Measurements from ENCODE around the gene EIF1AX.
"Not testable (repeated sequence)": the region's sequence is repeated elsewhere in the genome, so short reads cannot be mapped to it uniquely, and the experiment has no call there.

Gene EIF1AX

GRCh38 chrX:20141281-20142220 is at the start of gene EIF1AX:
TSS of gene EIF1AX (minus strand) at chrX:20141838. CDS start at chrX:20141640, 198 bp downstream.
- in situ Hi-C loops (cut with MboI; ENCODE audit: low sequenced_read_pairs): no loop called here

- in situ Hi-C loops (cut with MboI; ENCODE audit: low sequenced_read_pairs): no loop called here
Measured at GRCh38 chrX:20189171-20189570, 47.5 kb upstream of the EIF1AX start.

DNA sequence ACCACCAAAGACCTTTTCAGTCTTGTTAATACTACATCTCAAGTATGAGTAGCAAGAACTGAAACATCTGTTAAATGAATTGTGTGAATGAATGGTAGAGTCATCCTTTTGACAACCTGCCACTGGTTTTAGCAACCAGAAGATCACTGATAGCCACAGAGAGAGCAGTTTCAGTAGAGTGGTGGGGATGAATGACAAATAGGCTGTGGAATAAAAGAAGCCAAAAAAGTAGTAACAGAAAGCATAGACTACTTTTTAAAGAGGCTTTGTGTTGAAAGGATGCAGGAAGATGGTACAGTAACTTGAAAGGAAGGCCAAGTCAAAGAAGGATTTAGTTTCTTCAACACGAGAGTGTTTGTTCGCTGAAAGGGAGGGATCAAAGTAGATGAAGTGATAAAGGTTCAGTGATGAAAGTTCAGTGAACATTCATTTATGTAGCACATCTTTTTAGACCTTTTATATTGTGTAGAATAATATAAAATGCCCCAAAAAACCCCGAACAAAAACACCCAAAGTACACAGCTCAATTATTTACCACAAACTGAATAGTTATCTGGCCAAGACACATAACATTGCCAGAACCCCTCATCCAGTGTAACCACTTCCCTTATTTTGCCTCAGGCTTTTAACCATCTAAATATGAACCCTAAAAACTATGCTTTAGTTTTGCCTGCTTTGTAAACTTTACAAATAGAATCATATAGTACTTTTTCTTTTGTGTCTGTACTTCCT is 40.1 kb upstream of the EIF1AX start:
- in situ Hi-C loops (cut with MboI; ENCODE audit: low sequenced_read_pairs): no loop called here

DNA sequence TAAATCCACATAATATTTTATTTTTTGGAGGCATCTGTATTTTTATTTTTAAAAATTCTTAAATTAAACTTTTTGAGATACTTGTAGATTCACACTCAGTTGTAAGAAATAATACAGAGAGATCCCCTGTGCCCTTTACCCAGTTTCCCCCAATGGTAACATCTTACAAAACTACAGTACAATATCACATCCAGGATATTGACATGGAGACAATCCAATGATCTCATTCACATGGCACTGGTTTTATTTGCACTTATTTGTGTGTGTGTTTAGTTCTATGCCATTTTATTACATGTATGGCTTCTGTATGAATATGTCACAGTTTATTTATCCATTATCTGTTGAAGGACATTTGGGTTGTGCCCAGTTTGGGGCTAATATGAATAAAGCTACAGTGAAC is 35.5 kb upstream of the EIF1AX start:
- in situ Hi-C loops (cut with MboI; ENCODE audit: low sequenced_read_pairs): no loop called here

DNA sequence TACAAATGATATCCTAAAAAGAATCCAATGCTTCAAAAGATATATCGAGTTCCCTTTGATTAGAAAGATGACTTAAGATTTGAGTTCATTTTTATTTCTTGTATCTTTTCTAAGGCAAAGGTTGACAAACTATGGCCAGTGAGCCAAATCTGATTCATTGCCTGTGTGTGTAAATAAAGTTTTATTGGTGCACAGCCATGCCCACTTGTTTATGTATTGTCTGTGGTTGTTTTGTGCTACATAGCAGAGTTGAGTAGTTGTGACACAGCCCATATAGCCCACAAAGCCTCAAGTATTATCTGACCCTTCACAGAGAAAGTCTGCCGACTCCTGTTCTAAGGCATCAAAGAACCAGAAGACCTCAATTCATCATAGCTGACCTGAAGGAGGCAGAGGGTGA is 32.2 kb upstream of the EIF1AX start:
- in situ Hi-C loops (cut with MboI; ENCODE audit: low sequenced_read_pairs): no loop called here

GRCh38 chrX:20173313-20173712 is 31.7 kb upstream of the EIF1AX start:
- in situ Hi-C loops (cut with MboI; ENCODE audit: low sequenced_read_pairs): no loop called here

- in situ Hi-C loops (cut with MboI; ENCODE audit: low sequenced_read_pairs): no loop called here
Measured at GRCh38 chrX:20171887-20172286, 30.2 kb upstream of the EIF1AX start.

DNA sequence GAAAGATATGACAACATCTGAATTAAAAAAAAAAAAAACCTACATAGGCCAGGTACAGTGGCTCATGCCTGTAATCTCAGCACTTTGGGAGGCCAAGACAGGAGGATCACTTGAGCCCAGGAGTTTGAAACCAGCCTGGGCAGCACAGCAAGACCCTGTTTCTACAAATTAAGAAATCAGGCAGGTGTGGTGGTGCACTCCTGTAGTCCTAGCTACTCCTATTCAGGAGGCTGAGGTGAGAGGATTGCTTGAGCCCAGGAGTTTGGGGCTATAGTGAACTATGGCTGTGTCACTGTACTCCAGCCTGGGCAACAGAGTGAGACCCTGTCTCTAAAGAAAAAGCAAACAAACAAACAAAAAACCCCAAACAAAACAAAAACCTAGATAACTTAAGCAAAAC is 20.9 kb upstream of the EIF1AX start:
- in situ Hi-C loops (cut with MboI; ENCODE audit: low sequenced_read_pairs): not testable (repeated sequence)

DNA sequence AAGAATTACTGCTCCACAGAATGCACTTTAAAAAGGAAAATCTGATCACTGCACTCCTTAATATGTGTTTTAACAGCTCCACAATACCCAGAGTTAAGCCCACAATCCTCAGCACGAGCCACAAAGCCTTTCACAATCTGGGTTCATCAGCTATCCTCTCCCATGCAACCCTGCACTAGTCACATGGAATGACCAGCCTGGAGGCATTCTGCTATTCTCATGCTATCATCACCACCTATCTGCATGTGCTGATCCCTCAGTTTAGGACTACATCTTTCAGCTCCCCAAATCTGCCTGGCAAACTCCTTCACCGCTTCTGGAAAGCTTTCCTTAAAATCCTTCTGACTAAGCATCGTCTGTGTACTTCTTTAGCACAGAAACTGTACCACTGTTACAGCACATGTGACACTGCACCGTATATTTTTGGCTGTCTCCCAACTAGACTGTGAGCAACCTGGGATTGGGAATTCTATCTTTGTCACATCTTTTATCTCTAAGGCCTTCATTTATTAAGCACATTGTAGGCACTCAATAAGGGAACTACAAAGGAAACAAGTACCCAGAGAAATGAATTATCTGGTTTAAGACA is 18.3 kb upstream of the EIF1AX start:
- in situ Hi-C loops (cut with MboI; ENCODE audit: low sequenced_read_pairs): no loop called here

- in situ Hi-C loops (cut with MboI; ENCODE audit: low sequenced_read_pairs): no loop called here
Measured at GRCh38 chrX:20151689-20152088, 10.1 kb upstream of the EIF1AX start.

DNA sequence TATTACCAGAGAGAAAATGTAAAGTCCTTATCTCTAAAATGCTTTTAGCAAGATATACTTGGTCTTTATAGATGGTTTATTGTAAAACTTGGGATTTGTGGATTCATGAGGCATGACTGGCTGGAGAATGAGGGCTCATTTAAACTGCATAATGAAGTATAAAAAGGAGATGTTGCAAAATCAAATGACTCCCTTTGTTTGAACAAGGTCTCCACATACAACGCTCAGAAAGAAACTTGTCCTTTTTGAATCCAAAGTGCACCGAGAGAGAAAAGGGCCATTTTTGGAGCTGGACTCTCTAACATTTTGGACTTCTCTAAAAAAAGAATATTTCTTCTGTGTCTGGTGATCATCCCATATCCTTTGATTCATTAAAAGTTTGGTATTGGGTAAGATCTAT is 7.7 kb upstream of the EIF1AX start:
- in situ Hi-C loops (cut with MboI; ENCODE audit: low sequenced_read_pairs): no loop called here

DNA sequence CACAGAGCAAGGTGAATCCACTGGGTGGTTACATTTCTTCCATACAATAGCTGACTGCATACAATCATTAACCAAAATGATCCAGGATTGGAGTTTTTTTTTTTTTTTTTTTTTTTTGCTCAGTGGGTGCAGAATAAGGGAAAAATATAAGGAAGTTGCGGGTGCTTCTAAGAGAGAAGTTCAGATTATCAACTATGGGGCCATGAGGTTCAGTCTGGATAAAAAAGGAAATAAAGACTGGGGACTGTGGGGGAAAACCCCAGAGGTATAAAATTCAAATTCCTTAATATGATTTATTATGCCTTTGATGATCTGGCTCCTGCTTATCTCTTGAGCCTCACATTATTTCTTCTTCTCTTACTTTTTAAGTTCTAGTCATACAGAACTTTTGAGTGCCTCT is 5.9 kb upstream of the EIF1AX start:
- in situ Hi-C loops (cut with MboI; ENCODE audit: low sequenced_read_pairs): no loop called here

- in situ Hi-C loops (cut with MboI; ENCODE audit: low sequenced_read_pairs): no loop called here
Measured at GRCh38 chrX:20144491-20144890, 2.9 kb upstream of the EIF1AX start.

GRCh38 chrX:20143561-20143960 is 1.9 kb upstream of the EIF1AX start:
- in situ Hi-C loops (cut with MboI; ENCODE audit: low sequenced_read_pairs): no loop called here

DNA sequence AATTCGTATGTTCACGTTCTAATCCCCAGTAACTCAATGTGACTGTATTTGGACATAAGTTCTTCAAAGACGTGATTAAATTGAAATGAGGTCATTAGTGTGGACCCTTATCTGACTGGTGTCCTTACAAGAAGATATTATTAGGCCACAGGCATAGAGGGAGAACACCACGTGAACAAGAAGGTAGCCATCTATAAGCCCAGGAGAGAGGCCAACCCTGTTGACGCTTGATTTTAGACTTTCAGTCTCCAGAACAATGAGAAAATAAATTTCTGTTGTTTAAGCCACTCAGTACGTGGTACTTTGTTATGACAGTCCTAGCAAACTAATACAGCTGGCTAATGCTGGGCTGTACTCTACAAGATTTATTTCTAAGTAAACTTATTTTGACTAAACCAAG is 1.5 kb upstream of the EIF1AX start:
- in situ Hi-C loops (cut with MboI; ENCODE audit: low sequenced_read_pairs): no loop called here

DNA sequence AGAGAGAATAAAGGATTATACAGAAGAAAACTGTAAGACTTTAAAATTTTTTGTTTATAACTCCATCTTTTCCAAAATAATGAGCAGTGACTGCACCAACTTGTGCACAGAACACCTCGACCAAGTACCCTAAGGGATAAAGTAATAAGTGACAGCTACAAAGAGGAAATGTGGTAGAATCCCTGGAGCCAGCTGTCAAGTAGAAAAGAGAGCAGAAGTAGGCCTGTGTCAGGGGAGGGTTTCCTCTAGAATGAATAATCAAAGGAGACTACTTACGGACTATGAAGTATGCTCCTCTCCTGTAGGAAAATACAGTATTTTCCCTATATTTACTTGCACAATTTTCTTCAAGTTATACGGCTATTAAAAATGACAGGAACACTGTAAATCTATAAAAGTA is 1.2 kb downstream of the EIF1AX start:
- in situ Hi-C loops (cut with MboI; ENCODE audit: low sequenced_read_pairs): no loop called here

GRCh38 chrX:20139966-20140365 is 1.7 kb downstream of the EIF1AX start:
- in situ Hi-C loops (cut with MboI; ENCODE audit: low sequenced_read_pairs): no loop called here

DNA sequence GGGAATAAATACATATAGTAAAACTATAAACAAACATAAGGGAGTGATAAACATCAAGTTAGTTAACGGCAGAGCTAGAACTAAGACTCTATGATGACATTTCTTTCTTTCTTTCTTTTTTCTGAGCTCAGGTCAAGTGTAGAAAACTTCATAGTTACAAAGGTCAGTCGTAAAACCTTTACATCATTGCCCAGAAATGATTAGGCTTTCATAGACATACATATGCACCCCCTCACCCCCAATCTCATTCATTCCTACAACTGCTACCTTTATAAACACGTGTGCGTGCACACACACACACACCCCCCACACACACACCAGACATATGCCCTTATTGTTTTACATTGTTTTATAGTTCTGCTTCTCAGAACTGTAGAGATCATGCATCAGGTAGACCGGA is 5.7 kb downstream of the EIF1AX start:
- in situ Hi-C loops (cut with MboI; ENCODE audit: low sequenced_read_pairs): no loop called here

- in situ Hi-C loops (cut with MboI; ENCODE audit: low sequenced_read_pairs): no loop called here
Measured at GRCh38 chrX:20132666-20133065, 9.0 kb downstream of the EIF1AX start.

GRCh38 chrX:20130357-20130756 is 11.3 kb downstream of the EIF1AX start:
- in situ Hi-C loops (cut with MboI; ENCODE audit: low sequenced_read_pairs): no loop called here

- in situ Hi-C loops (cut with MboI; ENCODE audit: low sequenced_read_pairs): no loop called here
Measured at GRCh38 chrX:20129547-20129946, 12.1 kb downstream of the EIF1AX start.

- in situ Hi-C loops (cut with MboI; ENCODE audit: low sequenced_read_pairs): no loop called here
Measured at GRCh38 chrX:20128670-20129069, 13.0 kb downstream of the EIF1AX start.

Data from HL-60/S4 treated with phorbol 12-myristate 13-acetate at 8.2 ng/mL for 4 days and 3 days (cell line).